Motor neuron (in vitro differentiated cells): ENCODE results near the gene AEN. TPM values are rescaled to one million over a fixed set of nuclear protein-coding genes. Genes with fewer than 3 reads are reported as not detected.

Experiments used
- ATAC-seq, 8 experiments: fragments of 200-7000 bp; cut with Tn5 transposase; replicated peaks in 6 of 8; 2 replicates each; pipeline ENCODE4 v1.8.0; 2021; ENCODE audit warnings: mild to moderate bottlenecking in 8 of 8, moderate library complexity in 8 of 8
- H3K27ac ChIP-seq, 2 donors: fragments of 250-450 bp; sonication (Bioruptor Pico); 2 replicates each; pipeline ENCODE4 v1.9.0; 2021; ENCODE audit warnings: antibody characterized with exemption in 2 of 2, mild to moderate bottlenecking in 2 of 2, moderate library complexity in 1 of 2
- H3K4me1 ChIP-seq, 2 donors: fragments of 250-450 bp; sonication (Bioruptor Pico); replicated peaks in 1 of 2; 2 replicates each; pipeline ENCODE4 v1.6.1; 2021; ENCODE audit warnings: antibody characterized with exemption in 2 of 2, mild to moderate bottlenecking in 2 of 2, moderate library complexity in 1 of 2
- H3K4me3 ChIP-seq, 5 donors: fragments of 250-450 bp; sonication (Bioruptor Pico); 2 replicates each; pipeline ENCODE4 v1.9.0; 2021; ENCODE audit warnings: antibody characterized with exemption in 5 of 5, mild to moderate bottlenecking in 5 of 5, moderate library complexity in 4 of 5
- WGBS, 10 experiments: fragments of 450-650 bp; shearing (Covaris generic); methylation state at CpG; one replicate each; pipeline ENCODE4 v1.0.0; 2022; 5-methylcytosine and 5-hydroxymethylcytosine counted together
- in situ Hi-C, 9 experiments: fragments of 400-800 bp; cut with MboI; loops; one replicate each; pipeline ENCODE4 v1.15.0; 2021; ENCODE audit warnings: low sequenced_read_pairs in 9 of 9, low pct_unique_long_range_greater_than_20kb in 2 of 9; ENCODE audit not compliant: unreplicated experiment in 9 of 9
- total RNA-seq, 8 experiments: library from RNA; unstranded; fragments of 300-600 nt; gene quantifications; 2 replicates each; pipeline versions ENCODE4 v1.2.3 to v1.2.4, GENCODE V29; 2022

AEN gene
- total RNA-seq, 8 experiments from 2014 or later: 15.0 to 65.1 (median 43.1) TPM

DNA sequence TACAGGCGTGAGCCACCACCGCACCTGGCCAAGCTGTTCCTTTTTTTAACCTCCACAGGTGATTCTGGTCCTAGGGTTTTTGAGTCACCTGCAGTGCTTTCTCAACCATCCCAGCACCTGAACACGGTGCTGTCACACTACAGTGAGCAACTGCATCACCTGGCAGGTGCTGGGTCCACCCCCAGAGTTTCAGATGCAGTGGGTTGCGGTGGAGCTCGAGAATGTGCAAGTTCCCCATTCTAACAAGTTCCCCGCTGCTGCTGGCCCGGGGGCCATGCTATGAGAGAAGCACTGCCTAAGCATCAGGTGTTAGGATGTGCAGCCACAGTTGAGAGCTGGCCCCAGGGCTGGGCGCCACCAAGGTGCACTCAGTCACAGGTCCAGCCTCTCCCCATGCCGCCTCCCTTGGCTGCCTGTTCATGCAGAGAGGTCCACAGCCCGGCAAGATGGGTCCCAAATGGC, 35.7 kb downstream of the AEN start:
- ATAC-seq: no peak
- H3K4me1 ChIP-seq: peaks cover 0 to 6% of the 10 kb centered on the region in 2 donors
- WGBS, 10 experiments: 0 to 100% (median 80%) methylated on average over 1 to 6 of the region's 10 CpGs; no CpG with 5 or more reads in 3 of the 10 experiments
- H3K27ac ChIP-seq: no peak overlapping the region
- H3K4me3 ChIP-seq: no peak overlapping the region
- in situ Hi-C loops: loop anchor here in 1 of 9 experiments (10.0 kb wide), 1 partner anchor 168 kb away; no protein-coding TSS in a partner anchor

DNA sequence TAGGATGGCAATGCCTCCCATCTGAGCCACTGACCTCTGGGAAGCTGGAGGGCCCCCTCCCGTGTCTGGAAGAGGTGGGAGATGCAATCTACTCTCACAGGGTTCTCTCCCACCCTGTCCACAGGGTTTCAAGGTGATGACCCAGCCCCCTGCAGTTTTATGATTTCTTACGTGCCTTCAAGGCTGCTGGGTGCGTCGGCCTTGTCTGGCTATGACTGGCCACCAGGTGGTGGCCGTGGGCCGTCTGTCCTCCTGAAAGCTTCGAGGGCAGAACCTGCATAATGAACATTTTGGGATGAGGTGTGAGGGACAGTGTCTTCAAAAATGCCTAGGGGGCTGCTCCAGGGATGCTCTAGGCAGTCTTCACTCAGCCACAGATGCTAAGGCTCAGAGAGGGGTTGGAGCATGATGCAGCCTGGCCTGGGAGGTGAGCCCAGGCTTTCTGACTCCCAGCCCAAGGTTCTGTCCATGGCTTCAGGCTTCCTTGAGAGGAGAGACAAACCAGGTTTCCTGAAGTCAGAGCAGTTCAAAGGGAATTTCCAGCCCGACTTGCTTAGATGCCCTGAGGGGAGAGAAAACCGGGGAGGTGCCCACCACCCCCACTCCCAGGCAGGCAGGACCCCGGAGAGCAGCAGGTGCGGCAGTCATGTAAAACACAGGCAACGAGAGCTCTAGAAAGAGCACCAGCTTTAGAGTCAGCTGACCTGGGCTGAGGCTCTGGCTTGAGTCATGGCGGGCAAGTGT, 36.4 kb downstream of the AEN start:
- ATAC-seq: peak; percentile 68 to 85 (median 75)
- H3K4me1 ChIP-seq: peaks cover 0 to 6% of the 10 kb centered on the region in 2 donors
- in situ Hi-C loops: loop anchor here in 1 of 9 experiments (10.0 kb wide), 1 partner anchor 167 kb away; no protein-coding TSS in a partner anchor
- H3K27ac ChIP-seq: no peak overlapping the region
- WGBS, 10 experiments: 0 to 40% (median 20%) methylated on average over 1 to 6 of the region's 13 CpGs; no CpG with 5 or more reads in 5 of the 10 experiments
- H3K4me3 ChIP-seq: no peak overlapping the region

DNA sequence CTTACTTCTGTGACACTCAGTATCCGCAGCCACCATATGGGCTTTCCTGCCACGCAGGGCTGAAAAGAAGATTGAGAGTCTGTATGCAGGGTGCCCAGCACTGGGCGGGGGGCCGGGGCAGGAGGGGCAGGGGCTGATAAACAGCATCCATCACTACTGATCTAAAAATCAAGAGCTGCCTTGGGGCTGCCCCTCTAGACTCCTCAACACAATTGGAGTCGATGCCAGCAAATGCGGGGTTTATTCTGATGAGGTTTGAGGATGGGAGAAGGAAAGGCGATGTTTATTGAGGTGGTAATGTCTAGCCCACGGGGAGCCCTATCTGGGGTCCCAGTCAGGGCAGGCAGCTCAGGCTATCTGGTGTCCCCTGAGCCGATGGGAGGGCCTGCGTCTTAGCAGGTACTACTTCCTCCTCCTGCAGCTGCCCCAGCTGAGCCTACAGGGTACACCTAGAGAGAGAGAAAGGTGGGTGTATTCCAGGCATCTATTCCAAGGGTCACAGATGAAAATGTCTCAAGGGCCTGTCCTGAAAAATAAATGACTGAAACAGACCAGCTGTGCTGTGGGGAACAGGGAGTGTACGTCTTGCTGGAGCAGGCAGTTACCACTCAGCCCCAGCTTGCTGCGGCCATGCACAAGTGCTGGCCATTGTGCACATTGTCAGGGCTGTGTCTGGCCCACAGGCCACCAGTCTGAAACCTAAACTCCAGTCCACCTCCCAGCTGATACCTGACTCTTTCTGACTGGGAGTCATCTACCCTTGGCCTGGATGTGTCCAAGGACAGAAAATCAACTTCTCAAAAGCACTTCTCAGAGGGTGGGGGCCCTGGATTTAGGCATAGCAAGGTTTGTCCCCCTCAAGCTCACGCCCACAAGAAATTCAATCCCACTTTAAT, 37.2 kb downstream of the AEN start:
- peak in 1 of 8 experiments; percentile 14 for ATAC-seq
- H3K4me3 ChIP-seq: no peak overlapping the region
- no peak overlapping the region for H3K27ac ChIP-seq
- H3K4me1 ChIP-seq: no peaks in the 10 kb centered on the region
- 0 to 100% (median 69%) methylated on average over 1 to 4 of the region's 13 CpGs; no CpG with 5 or more reads in 2 of the 10 experiments for WGBS, 10 experiments
- in situ Hi-C loops: loop anchor here in 1 of 9 experiments (10.0 kb wide), 1 partner anchor 166 kb away; no protein-coding TSS in a partner anchor

DNA sequence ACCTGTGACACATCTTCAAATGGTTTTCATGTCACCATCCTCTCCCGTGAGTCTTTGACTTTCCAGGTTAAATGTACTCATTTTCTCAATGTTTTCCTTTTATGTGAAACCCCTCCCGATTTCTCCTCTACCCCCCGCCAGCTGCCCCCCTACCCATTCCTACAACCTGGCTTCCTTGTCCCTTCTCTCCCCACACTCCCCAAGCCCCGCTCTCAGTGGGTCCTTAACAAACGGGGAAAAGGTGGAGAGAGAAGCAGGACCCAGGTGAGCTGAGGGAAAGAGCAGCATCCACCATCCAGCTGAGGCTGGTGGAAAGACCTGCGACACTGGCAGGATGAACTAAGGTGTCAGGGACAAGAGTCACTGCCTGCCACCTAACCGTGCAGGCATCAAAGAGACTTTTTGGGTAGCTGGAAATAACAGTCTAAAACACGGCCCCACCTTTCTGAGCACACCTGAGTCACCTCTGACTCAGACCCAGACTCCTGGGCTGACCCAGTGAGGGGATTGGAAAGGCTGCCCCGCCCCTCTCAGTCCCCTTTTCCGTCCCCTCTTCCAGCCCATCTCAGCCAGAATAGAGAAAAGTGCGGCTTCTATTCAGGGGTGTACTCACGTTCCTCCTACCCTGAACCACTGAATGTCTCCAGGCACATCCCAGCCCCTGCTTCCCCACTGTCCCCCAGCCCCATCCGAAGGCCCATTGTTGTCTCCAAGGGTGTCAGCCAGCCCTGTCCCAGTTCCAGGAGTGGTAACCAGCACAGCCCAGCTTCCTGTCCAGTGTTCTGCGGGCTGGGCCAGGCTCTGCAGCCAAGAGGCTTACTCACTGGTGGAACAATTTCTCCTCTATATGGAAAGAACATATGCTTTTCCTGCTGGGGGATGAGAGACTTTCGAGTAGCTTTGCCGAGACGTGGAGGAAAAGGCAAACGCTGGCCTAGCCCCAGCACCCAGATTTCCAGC, 38.1 kb downstream of the AEN start:
- no peak overlapping the region for H3K27ac ChIP-seq
- no peak overlapping the region for H3K4me3 ChIP-seq
- no peaks in the 10 kb centered on the region for H3K4me1 ChIP-seq
- ATAC-seq: peak in 2 of 8 experiments; percentile 39 to 51
- WGBS, 10 experiments: 45 to 100% (median 61%) methylated on average over 1 to 4 of the region's 18 CpGs; no CpG with 5 or more reads in 3 of the 10 experiments
- in situ Hi-C loops: loop anchor here in 1 of 9 experiments (10.0 kb wide), 1 partner anchor 166 kb away; no protein-coding TSS in a partner anchor

DNA sequence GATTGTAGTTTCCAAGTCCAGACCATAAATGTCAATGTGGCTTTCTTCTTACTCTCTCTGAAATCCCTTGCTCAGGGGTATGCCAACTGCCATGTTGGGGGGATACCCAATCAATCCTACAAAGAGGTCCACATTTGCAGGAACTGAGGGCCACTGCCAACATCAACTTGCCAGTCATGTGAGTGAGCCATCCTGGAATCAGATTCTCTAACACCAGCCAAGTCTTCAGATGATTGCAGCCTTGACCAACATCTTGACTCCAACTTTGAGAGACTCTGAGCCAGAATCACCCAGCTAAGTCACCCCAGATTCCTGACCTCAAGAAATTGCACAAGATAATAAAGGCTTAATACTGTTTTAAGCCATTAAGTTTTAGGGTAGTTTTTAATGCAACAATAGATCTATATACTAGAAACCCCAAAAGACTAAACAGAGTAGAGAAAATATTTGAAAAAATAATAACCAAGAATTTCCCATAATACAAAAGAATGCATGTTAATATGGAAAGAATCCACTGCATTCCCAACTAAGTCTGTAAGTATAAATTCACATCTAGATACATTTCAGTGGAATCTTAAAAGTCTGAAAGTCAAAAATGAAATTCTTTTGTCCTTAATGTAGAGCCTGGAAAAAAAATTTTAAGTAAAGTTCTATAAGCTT, 40.0 kb downstream of the AEN start:
- Histone ChIP-seq H3K4me1 (no peaks in the 10 kb centered on the region), H3K4me3 (no peak overlapping the region), H3K27ac (no peak overlapping the region)
- in situ Hi-C loops: loop anchor here in 1 of 9 experiments (10.0 kb wide), 1 partner anchor 164 kb away; no protein-coding TSS in a partner anchor
- no peak for ATAC-seq

DNA sequence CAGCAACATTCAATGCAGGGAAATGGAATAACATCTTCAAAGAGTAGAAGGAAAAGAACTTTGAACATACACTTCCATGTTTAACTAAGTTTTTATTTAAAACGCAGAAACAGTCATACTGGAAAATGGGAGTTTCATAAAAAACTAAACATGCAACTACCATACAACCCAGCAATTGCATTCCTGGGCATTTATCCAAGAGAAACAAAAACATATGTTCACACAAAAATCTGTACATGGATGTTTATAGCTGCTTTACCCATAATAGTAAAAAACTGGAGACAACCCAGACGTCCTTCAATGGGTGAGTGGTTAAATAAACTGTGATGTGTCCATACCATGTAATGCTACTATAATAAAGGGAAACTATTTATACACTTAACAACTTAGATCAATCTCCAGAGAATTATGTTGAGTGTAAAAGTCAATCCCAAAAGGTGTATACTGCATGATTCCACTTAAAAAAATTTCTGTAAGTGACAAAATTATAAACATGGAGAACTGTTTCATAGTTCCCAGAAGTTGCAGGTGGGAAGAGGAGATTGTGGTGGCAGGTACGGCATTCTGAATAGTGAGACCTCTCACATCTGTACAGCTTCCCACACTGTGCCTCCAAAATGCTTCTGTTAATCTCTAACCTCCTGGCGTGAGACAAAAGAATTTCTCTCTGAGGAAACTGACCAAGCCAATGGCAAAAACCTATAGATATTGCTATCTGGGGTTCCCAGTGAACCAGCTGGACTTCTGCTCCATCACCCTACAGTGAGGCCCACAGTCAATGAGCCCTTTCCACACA, 40.8 kb downstream of the AEN start:
- no peak for ATAC-seq
- H3K4me1 ChIP-seq: no peaks in the 10 kb centered on the region
- H3K4me3 ChIP-seq: no peak overlapping the region
- in situ Hi-C loops: loop anchor here in 1 of 9 experiments (10.0 kb wide), 1 partner anchor 163 kb away; no protein-coding TSS in a partner anchor
- H3K27ac ChIP-seq: no peak overlapping the region
- 44 to 100% (median 85%) methylated on average over 1 to 4 of the region's 4 CpGs for WGBS, 10 experiments

DNA sequence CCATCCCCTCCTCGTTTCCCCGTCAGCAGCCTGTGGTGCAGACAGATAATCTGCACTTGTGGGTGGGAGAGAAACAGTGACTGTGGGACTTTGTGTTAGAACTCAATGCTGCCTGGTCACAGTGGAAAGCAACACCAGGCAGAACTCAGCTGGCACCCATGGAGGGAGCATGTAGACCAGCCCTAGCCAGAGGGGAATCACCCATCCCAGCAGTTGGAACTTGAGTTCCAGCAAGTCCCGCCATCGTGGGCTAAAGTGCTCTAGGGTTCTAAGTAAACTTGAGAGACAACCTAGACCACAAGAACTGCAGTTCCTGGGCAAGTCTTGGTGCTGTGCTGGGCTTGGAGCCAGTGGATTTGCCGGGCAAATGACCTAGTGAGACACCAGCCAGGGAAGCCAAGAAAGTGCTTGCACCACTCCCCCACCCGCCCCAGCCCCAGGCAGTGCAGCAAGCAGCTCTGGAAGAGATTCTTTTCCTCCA, 42.0 kb downstream of the AEN start:
- peak in 3 of 8 experiments; percentile 31 to 66 (median 54) for ATAC-seq
- WGBS, 10 experiments: 62 to 90% (median 85%) methylated on average over 2 to 4 of the region's 6 CpGs; no CpG with 5 or more reads in 4 of the 10 experiments
- in situ Hi-C loops: loop anchor here in 1 of 9 experiments (10.0 kb wide), 1 partner anchor 162 kb away; no protein-coding TSS in a partner anchor

DNA sequence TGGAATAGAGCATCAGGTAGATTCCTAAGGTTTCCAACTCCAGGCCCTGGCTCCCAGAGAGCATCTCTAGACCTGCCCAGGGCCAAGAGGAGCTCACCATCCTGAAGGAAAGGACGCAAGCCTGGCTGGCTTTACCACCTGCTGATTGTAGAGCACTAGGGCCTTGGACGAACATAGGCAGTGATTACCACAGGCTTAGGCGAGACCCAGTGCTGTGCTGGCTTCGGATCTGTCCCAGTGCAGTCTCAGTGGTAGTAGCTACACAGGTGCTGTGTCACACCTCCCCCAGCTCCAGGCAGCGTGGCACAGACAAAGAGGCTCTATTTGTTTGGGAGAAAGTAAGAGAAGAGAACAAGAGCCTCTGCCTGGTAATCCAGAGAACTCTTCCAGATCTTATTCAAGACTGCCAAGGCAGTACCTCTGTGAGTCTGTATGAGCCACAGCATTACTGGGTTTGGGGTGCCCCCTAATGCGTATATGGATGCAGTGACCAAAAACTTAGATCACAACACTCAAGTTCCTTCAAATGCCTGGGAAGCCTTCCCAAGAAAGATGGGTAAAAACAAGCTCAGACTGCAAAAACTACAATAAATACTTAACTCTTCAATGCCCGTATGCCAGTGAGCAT, 43.1 kb downstream of the AEN start:
- 80 to 100% (median 85%) methylated on average over 1 to 5 of the region's 7 CpGs; no CpG with 5 or more reads in 3 of the 10 experiments for WGBS, 10 experiments
- Histone ChIP-seq H3K27ac (no peak overlapping the region), H3K4me3 (no peak overlapping the region), H3K4me1 (no peaks in the 10 kb centered on the region)
- in situ Hi-C loops: loop anchor here in 1 of 9 experiments (10.0 kb wide), 1 partner anchor 161 kb away; no protein-coding TSS in a partner anchor
- ATAC-seq: no peak

More for the DNA sequence above, 42.0 kb downstream of the AEN start:
- Histone ChIP-seq H3K27ac (no peak overlapping the region), H3K4me1 (no peaks in the 10 kb centered on the region), H3K4me3 (no peak overlapping the region)

DNA sequence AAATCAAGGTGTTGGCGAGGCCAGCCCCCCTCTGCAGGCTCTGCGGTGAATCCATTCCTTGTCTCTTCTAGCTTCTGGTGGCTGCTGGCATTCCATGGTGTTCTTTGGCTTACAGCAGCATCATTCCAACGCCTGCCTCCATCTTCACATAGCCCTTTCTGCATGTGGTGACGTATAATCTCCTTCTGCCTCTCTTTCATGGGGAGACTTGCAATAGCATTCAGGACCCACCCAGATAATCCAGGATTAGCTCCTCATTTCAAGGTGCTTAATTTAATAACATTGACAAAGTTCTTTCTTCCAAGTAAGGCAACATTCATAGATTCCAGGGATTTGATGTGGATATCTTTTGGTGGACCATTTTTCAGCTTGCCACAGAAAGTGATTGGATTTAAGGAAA, 53.5 kb downstream of the AEN start:
- H3K4me1 ChIP-seq: no peaks in the 10 kb centered on the region
- H3K27ac ChIP-seq: no peak overlapping the region
- no peak for ATAC-seq
- in situ Hi-C loops: loop anchor here in 1 of 9 experiments (25.0 kb wide), 1 partner anchor 338 kb away; no protein-coding TSS in a partner anchor
- WGBS, 10 experiments: 21 to 83% (median 56%) methylated on average over 1 to 4 of the region's 4 CpGs; no CpG with 5 or more reads in 1 of the 10 experiments
- no peak overlapping the region for H3K4me3 ChIP-seq

DNA sequence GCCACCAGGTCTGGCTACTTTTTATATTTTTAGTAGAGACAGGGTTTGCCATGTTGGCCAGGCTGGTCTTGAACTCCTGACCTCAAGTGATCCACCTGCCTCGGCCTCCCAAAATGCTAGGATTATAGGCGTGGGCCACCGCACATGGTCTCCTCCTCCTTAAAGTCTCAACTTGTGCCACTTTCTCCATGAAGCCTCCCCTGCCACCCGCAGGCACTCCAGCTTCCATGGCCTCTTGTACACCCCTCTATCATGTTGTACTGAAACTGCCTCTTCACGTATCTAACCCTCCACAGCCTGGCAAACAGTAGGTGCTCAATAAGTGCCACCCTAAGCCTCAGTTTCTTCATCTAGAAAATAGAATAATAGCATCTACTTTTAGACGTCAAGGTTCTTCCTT, 57.6 kb downstream of the AEN start:
- Histone ChIP-seq H3K4me1 (no peaks in the 10 kb centered on the region), H3K4me3 (no peak overlapping the region), H3K27ac (no peak overlapping the region)
- WGBS, 10 experiments: 54 to 100% (median 87%) methylated on average over 1 to 5 of the region's 6 CpGs; no CpG with 5 or more reads in 4 of the 10 experiments
- in situ Hi-C loops: loop anchor here in 1 of 9 experiments (25.0 kb wide), 1 partner anchor 334 kb away; no protein-coding TSS in a partner anchor
- ATAC-seq: no peak
